ENCODE data around the gene TSC1. TPM values are rescaled to one million over a fixed set of nuclear protein-coding genes. Genes with fewer than 3 reads are reported as not detected.
"Not testable (repeated sequence)": the region's sequence is repeated elsewhere in the genome, so short reads cannot be mapped to it uniquely, and the experiment has no call there.

The TSC1 gene
- total and polyA plus RNA-seq, 3 donors from 2014 or later = 78.4 to 108 (median 100) TPM

DNA sequence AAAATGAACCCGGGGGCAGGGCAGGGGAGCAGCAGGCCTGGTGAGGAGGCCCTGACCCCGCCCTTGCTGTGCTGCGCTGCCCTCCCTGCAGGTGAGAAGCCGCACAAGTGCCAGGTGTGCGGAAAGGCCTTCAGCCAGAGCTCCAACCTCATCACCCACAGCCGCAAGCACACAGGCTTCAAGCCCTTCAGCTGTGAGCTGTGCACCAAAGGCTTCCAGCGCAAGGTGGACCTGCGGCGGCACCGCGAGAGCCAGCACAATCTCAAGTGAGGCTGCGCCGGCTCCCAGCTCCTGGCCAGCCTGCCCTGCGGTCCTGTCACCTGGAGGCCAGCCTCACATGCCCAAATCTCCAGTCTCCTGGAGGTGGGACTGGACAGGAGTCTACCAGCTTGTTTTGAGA, 46.4 kb upstream of the TSC1 start:
- no peak for TF ChIP-seq POLR2A (IDR thresholded peaks at IDR 0.05)
- TF ChIP-seq, protein P1, sequence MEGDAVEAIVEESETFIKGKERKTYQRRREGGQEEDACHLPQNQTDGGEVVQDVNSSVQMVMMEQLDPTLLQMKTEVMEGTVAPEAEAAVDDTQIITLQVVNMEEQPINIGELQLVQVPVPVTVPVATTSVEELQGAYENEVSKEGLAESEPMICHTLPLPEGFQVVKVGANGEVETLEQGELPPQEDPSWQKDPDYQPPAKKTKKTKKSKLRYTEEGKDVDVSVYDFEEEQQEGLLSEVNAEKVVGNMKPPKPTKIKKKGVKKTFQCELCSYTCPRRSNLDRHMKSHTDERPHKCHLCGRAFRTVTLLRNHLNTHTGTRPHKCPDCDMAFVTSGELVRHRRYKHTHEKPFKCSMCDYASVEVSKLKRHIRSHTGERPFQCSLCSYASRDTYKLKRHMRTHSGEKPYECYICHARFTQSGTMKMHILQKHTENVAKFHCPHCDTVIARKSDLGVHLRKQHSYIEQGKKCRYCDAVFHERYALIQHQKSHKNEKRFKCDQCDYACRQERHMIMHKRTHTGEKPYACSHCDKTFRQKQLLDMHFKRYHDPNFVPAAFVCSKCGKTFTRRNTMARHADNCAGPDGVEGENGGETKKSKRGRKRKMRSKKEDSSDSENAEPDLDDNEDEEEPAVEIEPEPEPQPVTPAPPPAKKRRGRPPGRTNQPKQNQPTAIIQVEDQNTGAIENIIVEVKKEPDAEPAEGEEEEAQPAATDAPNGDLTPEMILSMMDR (IDR thresholded peaks at IDR 0.05) = no peak
- Histone ChIP-seq H3K27ac (no peak overlapping the region), H3K9me3 (no peaks in the 10 kb centered on the region), H3K27me3 (no peaks in the 10 kb centered on the region), H3K36me3 (ENCODE audit: low read depth, missing control alignments) (no peaks in the 10 kb centered on the region), H3K4me3 (no peak overlapping the region), H3K4me1 (no peaks in the 10 kb centered on the region)
- intact Hi-C loops (cut with DNase I; ENCODE audit: low total_unique reads) = no loop called here
- 92 to 93% methylated on average over 13 to 14 of the region's 14 CpGs for WGBS, 2 donors
- no peak for DNase-seq

DNA sequence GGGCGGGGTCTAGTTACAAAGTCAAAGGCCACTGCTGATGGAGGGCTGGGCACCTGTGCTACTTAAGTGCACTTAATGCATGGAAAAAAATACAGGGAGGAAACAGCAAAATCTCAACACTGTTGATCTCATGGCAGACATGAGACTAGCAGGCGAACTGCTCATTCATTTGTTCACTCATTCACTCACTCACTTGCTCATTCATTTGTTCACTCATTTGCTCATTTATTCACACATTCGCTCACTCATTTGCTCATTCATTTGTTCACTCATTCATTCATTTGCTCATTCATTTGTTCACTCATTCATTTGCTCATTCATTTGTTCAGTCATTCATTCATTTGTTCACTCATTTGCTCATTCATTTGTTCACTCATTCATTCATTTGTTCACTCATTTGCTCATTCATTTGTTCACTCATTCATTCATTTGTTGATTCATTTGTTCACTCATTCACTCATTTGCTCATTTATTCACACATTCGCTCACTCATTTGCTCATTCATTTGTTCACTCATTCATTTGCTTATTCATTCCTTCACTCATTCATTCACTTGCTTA, 45.7 kb upstream of the TSC1 start:
- DNase-seq; H3K4me1 ChIP-seq; intact Hi-C loops (cut with DNase I; ENCODE audit: low total_unique reads); H3K27ac ChIP-seq; H3K27me3 ChIP-seq; H3K4me3 ChIP-seq; H3K9me3 ChIP-seq; H3K36me3 ChIP-seq (ENCODE audit: low read depth, missing control alignments): not testable (repeated sequence)
- WGBS, 2 donors = 88 to 90% methylated on average over 4 of the region's 4 CpGs

DNA sequence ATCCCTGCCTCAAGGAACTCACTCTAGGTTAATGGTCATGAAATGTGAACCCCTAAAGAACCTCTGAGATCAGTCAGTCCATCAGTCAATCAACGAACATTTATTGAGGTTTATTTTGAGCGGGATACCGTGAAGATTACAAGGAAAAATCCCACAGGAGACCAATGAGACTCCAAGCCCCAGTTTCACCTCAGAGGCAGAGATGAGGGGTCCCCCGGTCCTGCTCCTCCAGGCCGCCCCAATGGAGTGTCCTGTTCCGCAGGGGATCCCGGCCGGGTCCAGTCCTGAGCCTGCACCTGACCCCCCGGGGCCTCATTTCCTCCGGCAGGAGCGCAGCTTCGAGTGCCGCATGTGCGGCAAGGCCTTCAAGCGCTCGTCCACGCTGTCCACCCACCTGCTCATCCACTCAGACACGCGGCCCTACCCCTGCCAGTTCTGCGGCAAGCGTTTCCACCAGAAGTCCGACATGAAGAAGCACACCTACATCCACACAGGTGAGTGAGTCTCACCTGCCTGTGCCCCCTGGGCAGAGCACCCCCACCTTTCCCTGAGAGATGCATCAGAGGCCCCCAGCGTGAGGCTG, 45.1 kb upstream of the TSC1 start:
- Histone ChIP-seq H3K27me3 (no peaks in the 10 kb centered on the region), H3K36me3 (ENCODE audit: low read depth, missing control alignments) (no peaks in the 10 kb centered on the region), H3K4me3 (no peak overlapping the region), H3K4me1 (no peaks in the 10 kb centered on the region), H3K9me3 (no peaks in the 10 kb centered on the region), H3K27ac (no peak overlapping the region)
- intact Hi-C loops (cut with DNase I; ENCODE audit: low total_unique reads) = no loop called here
- 82 to 88% methylated on average over 5 to 23 of the region's 23 CpGs for WGBS, 2 donors
- no peak for DNase-seq
- TF ChIP-seq, protein P1 (IDR thresholded peaks at IDR 0.05) = no peak
- TF ChIP-seq POLR2A (IDR thresholded peaks at IDR 0.05) = no peak

GRCh38 chr9:132989014-132989310, 44.5 kb upstream of the TSC1 start:
- no peak overlapping the region for H3K27ac ChIP-seq
- no peak for DNase-seq
- no peaks in the 10 kb centered on the region for H3K36me3 ChIP-seq (ENCODE audit: low read depth, missing control alignments)
- TF ChIP-seq, protein P1 (IDR thresholded peaks at IDR 0.05) = no peak
- no peak for TF ChIP-seq POLR2A (IDR thresholded peaks at IDR 0.05)
- H3K4me3 ChIP-seq = no peak overlapping the region
- H3K4me1 ChIP-seq = no peaks in the 10 kb centered on the region
- H3K9me3 ChIP-seq = no peaks in the 10 kb centered on the region
- no peaks in the 10 kb centered on the region for H3K27me3 ChIP-seq
- WGBS, 2 donors = 88 to 95% methylated on average over 10 to 11 of the region's 13 CpGs
- intact Hi-C loops (cut with DNase I; ENCODE audit: low total_unique reads) = no loop called here

DNA sequence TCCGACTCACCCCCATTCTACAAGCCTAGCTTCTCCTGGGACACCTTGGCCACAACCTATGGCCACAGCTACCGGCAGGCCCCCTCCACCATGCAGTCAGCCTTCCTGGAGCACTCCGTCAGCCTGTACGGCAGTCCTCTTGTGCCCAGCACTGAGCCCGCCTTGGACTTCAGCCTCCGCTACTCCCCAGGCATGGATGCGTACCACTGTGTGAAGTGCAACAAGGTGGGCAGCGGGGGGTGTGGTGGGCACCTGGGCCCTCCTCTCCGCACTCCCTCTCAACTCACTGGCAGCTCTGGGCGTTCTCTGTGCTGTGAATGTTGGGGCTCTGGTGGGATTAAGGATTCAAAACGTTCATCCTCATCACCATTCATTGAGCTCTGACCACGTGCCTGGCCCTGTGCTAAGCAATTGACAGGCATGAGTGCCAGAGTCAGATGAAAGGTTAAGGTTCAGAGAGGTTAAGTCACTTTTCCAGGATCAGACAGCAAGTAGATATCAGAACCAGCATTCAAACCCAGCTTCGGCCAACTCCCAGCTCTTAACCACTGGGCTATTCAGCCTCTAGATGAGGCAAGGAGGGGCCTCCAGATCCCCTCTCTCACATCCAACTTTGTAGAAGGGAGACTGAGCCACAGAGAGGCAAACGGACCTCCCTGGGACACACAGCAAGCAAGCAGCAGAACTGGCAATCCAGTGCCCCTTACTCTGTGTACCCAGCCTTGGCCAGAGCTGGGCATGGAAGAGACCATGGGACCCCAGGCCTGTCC, 44.0 kb upstream of the TSC1 start:
- no peaks in the 10 kb centered on the region for H3K9me3 ChIP-seq
- TF ChIP-seq, protein P1 (IDR thresholded peaks at IDR 0.05) = no peak
- TF ChIP-seq POLR2A (IDR thresholded peaks at IDR 0.05) = no peak
- no peaks in the 10 kb centered on the region for H3K27me3 ChIP-seq
- 95% methylated on average over 14 of the region's 14 CpGs for WGBS, 2 donors
- no peak for DNase-seq
- no peaks in the 10 kb centered on the region for H3K4me1 ChIP-seq
- no peaks in the 10 kb centered on the region for H3K36me3 ChIP-seq (ENCODE audit: low read depth, missing control alignments)
- intact Hi-C loops (cut with DNase I; ENCODE audit: low total_unique reads) = no loop called here
- no peak overlapping the region for H3K4me3 ChIP-seq
- no peak overlapping the region for H3K27ac ChIP-seq

All from testis (tissue), 3 donors.